Hepatocyte (in vitro differentiated cells): ENCODE data around the gene MET.

Source experiments
- EZH2 ChIP-seq: fragments of 200-600 bp; sonication (generic); IDR thresholded peaks from 2 replicates; pipeline ENCODE4 v1.6.1; 2016; ENCODE audit warnings: antibody characterized with exemption, mild to moderate bottlenecking, borderline replicate concordance
- EZH2phosphoT487 ChIP-seq: fragments of 200-600 bp; sonication (generic); IDR thresholded peaks from one replicate; pipeline ENCODE4 v1.6.1; 2018; ENCODE audit warnings: antibody characterized with exemption, mild to moderate bottlenecking, low read depth, moderate library complexity; ENCODE audit not compliant: unreplicated experiment, severe bottlenecking
- TF ChIP-seq, protein P1 (sequence below): fragments of 200-600 bp; sonication (generic); IDR thresholded peaks from 2 replicates; pipeline ENCODE4 v1.5.1; 2016; ENCODE audit warnings: antibody characterized with exemption, mild to moderate bottlenecking; ENCODE audit not compliant: poor library complexity

DNA sequence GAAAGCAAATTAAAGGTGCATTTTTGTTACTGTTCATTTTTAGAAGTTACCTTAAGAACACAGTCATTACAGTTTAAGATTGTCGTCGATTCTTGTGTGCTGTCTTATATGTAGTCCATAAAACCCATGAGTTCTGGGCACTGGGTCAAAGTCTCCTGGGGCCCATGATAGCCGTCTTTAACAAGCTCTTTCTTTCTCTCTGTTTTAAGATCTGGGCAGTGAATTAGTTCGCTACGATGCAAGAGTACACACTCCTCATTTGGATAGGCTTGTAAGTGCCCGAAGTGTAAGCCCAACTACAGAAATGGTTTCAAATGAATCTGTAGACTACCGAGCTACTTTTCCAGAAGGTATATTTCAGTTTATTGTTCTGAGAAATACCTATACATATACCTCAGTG, 99.6 kb downstream of the MET start:
- TF ChIP-seq, protein P1, sequence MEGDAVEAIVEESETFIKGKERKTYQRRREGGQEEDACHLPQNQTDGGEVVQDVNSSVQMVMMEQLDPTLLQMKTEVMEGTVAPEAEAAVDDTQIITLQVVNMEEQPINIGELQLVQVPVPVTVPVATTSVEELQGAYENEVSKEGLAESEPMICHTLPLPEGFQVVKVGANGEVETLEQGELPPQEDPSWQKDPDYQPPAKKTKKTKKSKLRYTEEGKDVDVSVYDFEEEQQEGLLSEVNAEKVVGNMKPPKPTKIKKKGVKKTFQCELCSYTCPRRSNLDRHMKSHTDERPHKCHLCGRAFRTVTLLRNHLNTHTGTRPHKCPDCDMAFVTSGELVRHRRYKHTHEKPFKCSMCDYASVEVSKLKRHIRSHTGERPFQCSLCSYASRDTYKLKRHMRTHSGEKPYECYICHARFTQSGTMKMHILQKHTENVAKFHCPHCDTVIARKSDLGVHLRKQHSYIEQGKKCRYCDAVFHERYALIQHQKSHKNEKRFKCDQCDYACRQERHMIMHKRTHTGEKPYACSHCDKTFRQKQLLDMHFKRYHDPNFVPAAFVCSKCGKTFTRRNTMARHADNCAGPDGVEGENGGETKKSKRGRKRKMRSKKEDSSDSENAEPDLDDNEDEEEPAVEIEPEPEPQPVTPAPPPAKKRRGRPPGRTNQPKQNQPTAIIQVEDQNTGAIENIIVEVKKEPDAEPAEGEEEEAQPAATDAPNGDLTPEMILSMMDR, result no peak
- TF ChIP-seq EZH2phosphoT487, result no peak
- TF ChIP-seq EZH2, result no peak
